GM12875 (cell line): ENCODE measurements around the gene TPST1.

Experiments used
- H3K4me3 ChIP-seq: one replicate; pipeline ENCODE4 v1.5.1; 2011; ENCODE audit warnings: low read depth, low read length, control low read depth
- TF ChIP-seq, protein P1 (sequence below): IDR thresholded peaks from 2 replicates; pipeline ENCODE4 v1.5.1; 2011; ENCODE audit warnings: low read depth, mild to moderate bottlenecking, control low read depth, inconsistent platforms, low read length, moderate library complexity, borderline replicate concordance; ENCODE audit not compliant: insufficient read depth

TPST1 gene

DNA sequence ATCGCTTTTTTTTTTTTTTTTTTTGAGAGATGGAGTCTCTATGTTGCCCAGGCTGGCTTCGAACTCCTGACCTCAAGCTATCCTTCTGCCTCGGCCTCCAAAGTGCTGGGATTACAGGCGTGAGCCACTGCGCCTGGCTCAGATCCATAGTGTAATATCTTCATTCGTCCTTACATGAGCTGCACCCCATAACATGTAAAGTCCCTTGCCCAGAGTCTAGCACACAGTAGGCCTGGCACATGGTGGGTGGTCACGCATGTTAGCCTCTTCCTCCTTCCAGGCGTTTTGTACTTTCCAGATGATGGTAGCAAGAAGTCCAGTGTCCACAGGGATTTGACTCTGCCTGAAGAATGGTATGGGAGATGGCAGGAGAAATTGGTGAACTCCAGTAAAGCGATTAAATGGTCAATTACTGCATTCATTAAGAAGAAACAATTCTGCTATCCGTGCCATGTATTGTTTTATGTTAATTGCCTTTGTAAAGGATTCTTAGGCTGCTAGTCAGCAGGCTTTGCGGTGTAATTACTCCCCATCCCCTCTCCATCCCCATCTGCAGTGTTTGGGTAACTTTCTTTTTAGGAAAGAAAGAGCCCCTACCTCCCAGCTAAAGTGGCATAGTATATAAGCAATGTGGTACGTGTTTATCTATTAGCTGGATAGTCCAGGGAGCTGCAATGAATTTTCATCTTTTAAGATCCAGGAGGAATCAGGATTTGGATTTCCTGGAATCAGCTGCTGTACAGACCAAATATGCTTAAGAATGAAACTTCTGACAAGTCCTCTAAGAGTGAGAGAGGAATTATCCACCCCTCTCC lies 1.2 kb downstream of the TPST1 start:
- H3K4me3 ChIP-seq = peak overlapping the region; percentile 98
- TF ChIP-seq, protein P1, sequence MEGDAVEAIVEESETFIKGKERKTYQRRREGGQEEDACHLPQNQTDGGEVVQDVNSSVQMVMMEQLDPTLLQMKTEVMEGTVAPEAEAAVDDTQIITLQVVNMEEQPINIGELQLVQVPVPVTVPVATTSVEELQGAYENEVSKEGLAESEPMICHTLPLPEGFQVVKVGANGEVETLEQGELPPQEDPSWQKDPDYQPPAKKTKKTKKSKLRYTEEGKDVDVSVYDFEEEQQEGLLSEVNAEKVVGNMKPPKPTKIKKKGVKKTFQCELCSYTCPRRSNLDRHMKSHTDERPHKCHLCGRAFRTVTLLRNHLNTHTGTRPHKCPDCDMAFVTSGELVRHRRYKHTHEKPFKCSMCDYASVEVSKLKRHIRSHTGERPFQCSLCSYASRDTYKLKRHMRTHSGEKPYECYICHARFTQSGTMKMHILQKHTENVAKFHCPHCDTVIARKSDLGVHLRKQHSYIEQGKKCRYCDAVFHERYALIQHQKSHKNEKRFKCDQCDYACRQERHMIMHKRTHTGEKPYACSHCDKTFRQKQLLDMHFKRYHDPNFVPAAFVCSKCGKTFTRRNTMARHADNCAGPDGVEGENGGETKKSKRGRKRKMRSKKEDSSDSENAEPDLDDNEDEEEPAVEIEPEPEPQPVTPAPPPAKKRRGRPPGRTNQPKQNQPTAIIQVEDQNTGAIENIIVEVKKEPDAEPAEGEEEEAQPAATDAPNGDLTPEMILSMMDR = no peak

DNA sequence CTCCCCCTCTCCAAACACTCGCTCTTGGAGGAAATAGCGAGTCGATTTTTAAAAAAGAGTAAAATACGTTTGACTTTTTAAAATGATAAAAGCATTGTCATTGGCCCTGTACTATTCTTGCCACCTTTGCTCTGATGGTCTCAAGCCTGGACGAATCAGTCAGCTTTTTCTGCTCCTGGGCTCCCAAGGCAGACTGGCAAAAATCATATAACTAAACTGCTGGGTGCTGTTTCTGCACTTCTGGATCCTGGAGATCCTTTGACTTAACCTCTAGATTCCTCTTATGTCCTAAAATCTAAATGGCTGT lies 1.8 kb downstream of the TPST1 start:
- H3K4me3 ChIP-seq = no peak overlapping the region
- TF ChIP-seq, protein P1 = no peak

GRCh38 chr7:66207540-66207939 lies 2.4 kb downstream of the TPST1 start:
- H3K4me3 ChIP-seq = no peak overlapping the region
- TF ChIP-seq, protein P1 = no peak

DNA sequence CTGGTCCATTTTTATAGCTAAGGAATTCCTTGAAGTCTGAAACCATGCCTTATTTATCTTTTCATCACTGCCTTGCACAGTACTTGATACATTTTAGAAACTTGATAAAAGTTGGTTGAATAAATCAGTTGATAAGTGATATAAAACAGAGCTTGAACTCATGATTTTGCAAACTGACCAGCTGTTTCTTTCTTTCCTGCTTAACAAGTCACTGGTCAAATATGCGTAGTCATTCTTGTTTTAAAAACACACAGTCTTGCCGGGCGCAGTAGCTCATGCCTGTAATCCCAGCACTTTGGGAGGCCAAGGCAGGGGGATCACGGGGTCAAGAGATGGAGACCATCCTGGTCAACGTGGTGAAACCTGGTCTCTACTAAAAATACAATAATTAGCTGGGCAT lies 6.3 kb downstream of the TPST1 start:
- no peak overlapping the region for H3K4me3 ChIP-seq
- TF ChIP-seq, protein P1 = no peak

DNA sequence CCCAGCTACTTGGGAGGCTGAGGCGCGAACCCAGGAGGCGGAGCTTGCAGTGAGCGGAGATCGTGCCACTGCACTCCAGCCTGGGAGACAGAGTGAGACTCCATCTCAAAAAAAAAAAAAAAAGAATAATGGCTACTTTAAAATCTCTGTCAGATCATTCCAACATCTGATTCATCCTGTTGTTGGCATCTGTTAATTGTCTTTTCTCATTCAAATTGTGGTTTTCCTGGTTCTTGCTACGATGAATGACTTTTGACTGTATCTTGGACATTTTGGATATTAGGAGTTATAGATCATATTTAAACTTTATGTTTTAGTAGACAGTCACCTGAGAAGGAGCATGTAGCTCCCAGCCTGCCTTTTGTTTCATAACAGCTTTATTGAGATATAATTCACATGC lies 8.5 kb downstream of the TPST1 start:
- TF ChIP-seq, protein P1 = no peak

GRCh38 chr7:66216687-66217086 lies 11.6 kb downstream of the TPST1 start:
- TF ChIP-seq, protein P1 = no peak
- no peak overlapping the region for H3K4me3 ChIP-seq

More for the DNA sequence above, 8.5 kb downstream of the TPST1 start:
- H3K4me3 ChIP-seq = no peak overlapping the region

GRCh38 chr7:66219805-66220204 lies 14.7 kb downstream of the TPST1 start:
- H3K4me3 ChIP-seq = no peak overlapping the region
- TF ChIP-seq, protein P1 = no peak
